ENCODE measurements around the gene VAMP8. TPM values are rescaled to one million over a fixed set of nuclear protein-coding genes. Genes with fewer than 3 reads are reported as not detected.
A peak's percentile ranks its signal among the peaks of the same experiment; 100 is the strongest.

Gene VAMP8
- total RNA-seq, 2 donors from 2014 or later, result 185 to 222 TPM

DNA sequence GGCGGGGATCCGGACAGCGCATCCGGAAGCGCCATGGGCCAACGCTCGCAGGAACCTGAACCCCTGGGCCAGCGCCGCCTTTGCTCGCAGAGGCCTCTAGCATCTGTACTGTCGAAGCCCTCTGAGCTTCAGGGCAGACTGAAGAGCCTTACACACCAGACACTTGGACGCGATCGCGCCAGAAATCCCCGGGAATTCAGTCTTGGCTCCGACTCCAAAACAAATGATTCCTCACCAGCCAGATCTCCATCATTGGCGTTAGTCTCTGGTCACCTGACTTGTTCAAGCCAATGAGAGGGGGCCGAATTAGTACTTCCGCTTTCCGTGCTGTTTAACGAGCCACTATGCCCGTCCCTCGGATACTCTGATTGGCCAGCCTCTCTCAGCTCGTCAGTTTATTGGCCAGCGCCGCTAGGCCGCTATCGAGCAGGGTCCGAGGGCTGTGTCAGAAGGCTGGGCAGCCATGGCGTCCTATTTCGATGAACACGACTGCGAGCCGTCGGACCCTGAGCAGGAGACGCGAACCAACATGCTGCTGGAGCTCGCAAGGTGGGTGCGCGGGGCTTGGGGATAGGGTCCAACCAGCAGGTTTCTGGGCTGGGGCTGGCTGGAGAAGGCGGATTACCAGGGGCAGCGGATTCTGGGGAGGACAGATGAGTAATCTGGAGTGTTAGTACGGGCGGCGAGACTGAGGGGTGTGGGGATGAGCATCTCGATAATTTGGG lies 18.1 kb downstream of the VAMP8 start, which contains the start of gene RNF181:
TSS of gene RNF181 (plus strand) at position 445 of the 725 bp plus-strand sequence. CDS start at position 464, 19 bp downstream.
- no peaks in the 10 kb centered on the region for H3K27me3 ChIP-seq
- peak; percentile 98 for DNase-seq
- peak within 1 kb of the TSS; percentile 82 for H3K27ac ChIP-seq
- intact Hi-C loops (cut with DNase I), result no loop called here
- TF ChIP-seq, protein P1, sequence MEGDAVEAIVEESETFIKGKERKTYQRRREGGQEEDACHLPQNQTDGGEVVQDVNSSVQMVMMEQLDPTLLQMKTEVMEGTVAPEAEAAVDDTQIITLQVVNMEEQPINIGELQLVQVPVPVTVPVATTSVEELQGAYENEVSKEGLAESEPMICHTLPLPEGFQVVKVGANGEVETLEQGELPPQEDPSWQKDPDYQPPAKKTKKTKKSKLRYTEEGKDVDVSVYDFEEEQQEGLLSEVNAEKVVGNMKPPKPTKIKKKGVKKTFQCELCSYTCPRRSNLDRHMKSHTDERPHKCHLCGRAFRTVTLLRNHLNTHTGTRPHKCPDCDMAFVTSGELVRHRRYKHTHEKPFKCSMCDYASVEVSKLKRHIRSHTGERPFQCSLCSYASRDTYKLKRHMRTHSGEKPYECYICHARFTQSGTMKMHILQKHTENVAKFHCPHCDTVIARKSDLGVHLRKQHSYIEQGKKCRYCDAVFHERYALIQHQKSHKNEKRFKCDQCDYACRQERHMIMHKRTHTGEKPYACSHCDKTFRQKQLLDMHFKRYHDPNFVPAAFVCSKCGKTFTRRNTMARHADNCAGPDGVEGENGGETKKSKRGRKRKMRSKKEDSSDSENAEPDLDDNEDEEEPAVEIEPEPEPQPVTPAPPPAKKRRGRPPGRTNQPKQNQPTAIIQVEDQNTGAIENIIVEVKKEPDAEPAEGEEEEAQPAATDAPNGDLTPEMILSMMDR (IDR thresholded peaks at IDR 0.05), result no peak
- peaks cover 6% of the 10 kb centered on the region for H3K4me1 ChIP-seq
- no peaks in the 10 kb centered on the region for H3K9me3 ChIP-seq
- peak within 1 kb of the TSS; percentile 94 to 98 for H3K9ac ChIP-seq (ENCODE audit: low read depth in 2 of 2, low read length in 2 of 2)
- peak within 1 kb of the TSS; percentile 90 for H3K4me3 ChIP-seq
- H3K36me3 ChIP-seq, result no peaks in the 10 kb centered on the region

- no peaks in the 10 kb centered on the region for H3K27me3 ChIP-seq
- peaks cover 6% of the 10 kb centered on the region for H3K4me1 ChIP-seq
Measured at GRCh38 chr2:85596026-85596333, 18.6 kb downstream of the VAMP8 start.

DNA sequence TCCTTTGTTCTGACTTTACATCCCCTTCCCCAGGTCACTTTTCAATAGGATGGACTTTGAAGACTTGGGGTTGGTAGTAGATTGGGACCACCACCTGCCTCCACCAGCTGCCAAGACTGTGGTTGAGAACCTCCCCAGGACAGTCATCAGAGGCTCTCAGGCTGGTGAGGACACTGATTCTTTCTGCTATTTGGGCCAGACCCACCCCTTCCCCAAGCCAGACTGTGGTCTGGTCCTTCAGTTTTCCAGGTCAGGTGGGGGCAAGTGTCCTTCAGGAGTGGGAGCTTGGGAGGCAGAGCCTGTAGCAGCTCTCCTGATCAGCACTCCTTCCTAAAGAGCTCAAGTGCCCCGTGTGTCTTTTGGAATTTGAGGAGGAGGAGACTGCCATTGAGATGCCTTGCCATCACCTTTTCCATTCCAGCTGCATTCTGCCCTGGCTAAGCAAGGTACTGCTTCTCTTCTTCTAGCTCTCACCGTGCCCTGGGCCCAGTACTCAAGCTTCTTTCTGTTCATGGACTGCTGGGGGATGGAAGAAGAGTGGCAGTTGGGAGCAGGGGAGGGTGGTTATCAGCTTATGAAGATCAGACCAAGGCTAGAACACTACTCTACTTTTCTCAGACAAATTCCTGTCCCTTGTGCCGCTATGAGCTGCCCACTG lies 19.2 kb downstream of the VAMP8 start:
- Histone ChIP-seq H3K27ac (peak overlapping the region; percentile 82), H3K27me3 (no peaks in the 10 kb centered on the region), H3K36me3 (no peaks in the 10 kb centered on the region), H3K4me1 (peaks cover 6% of the 10 kb centered on the region), H3K4me3 (peak overlapping the region; percentile 90), H3K9me3 (no peaks in the 10 kb centered on the region), H3K9ac (ENCODE audit: low read depth in 2 of 2, low read length in 2 of 2) (peak overlapping the region; percentile 28 to 98)
- TF ChIP-seq, protein P1 (IDR thresholded peaks at IDR 0.05), result no peak
- intact Hi-C loops (cut with DNase I), result no loop called here
- no peak for DNase-seq

More at GRCh38 chr2:85596026-85596333, 18.6 kb downstream of the VAMP8 start:
- TF ChIP-seq, protein P1 (IDR thresholded peaks at IDR 0.05), result no peak
- intact Hi-C loops (cut with DNase I), result no loop called here
- H3K27ac ChIP-seq, result peak overlapping the region; percentile 82
- H3K9me3 ChIP-seq, result no peaks in the 10 kb centered on the region
- no peaks in the 10 kb centered on the region for H3K36me3 ChIP-seq
- DNase-seq, result no peak
- H3K9ac ChIP-seq (ENCODE audit: low read depth in 2 of 2, low read length in 2 of 2), result peak overlapping the region; percentile 94 to 98
- H3K4me3 ChIP-seq, result peak overlapping the region; percentile 90

DNA sequence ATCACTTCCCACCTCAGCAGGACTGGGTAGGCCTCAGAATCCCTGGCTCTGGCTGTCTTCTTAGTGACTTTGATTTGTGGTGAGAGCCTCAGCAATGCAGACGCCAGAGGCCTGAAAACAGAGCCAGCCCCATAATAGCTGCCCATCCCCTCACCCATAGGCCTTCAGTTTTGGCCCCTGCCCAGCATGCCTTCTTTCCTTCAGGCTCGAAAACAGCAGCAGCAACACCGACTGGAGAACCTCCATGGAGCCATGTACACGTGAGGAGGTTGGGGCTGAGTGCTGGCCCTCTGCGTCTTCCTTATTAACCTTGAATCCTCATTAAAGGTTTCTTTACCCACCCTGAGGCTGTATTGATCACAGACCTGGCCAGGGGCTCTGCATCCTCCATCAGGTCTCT lies 19.9 kb downstream of the VAMP8 start:
- Histone ChIP-seq H3K9me3 (no peaks in the 10 kb centered on the region), H3K4me3 (no peak overlapping the region), H3K27me3 (no peaks in the 10 kb centered on the region), H3K4me1 (peaks cover 6% of the 10 kb centered on the region), H3K36me3 (no peaks in the 10 kb centered on the region), H3K9ac (ENCODE audit: low read depth in 2 of 2, low read length in 2 of 2) (no peak overlapping the region), H3K27ac (no peak overlapping the region)
- TF ChIP-seq, protein P1 (IDR thresholded peaks at IDR 0.05), result no peak
- intact Hi-C loops (cut with DNase I), result no loop called here
- DNase-seq, result no peak

DNA sequence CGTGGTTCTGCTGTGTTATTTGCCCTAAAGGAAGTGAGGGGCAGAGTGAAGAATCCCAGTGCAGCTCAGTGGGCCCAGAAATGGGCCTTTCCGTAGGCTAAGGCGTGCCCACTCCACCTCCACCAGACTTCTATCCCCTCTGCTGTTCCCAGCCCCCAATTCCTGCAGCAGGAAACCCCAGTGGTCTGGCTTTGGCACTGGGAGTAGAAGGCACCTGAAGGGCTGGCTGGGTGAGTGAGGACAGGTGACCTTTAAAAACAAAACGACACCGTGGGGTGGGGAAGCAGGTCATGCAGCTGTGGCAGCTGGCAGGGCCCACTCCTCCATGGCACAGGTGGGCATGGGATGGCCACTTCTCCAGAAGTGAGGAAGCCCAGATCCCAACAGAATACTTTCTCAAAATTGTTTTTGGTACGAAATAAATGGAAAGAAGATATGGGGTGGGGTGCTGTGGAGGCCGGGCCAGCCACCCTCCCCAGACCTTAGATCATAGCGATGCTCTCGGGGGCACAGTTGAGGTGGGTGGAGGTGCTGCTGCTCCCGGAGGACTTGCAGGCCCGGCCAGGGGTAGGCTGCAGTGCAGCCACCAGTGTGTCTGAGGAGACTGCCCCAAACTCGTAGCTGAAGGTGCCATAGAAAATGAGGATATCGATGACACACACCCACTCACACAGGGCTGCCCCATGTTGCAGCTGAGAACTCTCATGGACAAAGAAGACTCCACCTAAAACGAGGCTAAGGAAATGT lies 21.4 kb downstream of the VAMP8 start:
- H3K27ac ChIP-seq, result no peak overlapping the region
- DNase-seq, result no peak
- intact Hi-C loops (cut with DNase I), result no loop called here
- no peaks in the 10 kb centered on the region for H3K36me3 ChIP-seq
- TF ChIP-seq, protein P1 (IDR thresholded peaks at IDR 0.05), result no peak
- no peak overlapping the region for H3K9ac ChIP-seq (ENCODE audit: low read depth in 2 of 2, low read length in 2 of 2)
- no peak overlapping the region for H3K4me3 ChIP-seq
- H3K4me1 ChIP-seq, result peaks cover 7% of the 10 kb centered on the region
- no peaks in the 10 kb centered on the region for H3K27me3 ChIP-seq
- H3K9me3 ChIP-seq, result no peaks in the 10 kb centered on the region
